GM19240 (cell line): ENCODE measurements around the gene DRD2.

ENCODE experiments used
- DNase-seq: peaks from one replicate; pipeline ENCODE4 v3.0.0; 2011; ENCODE audit warnings: low spot score; ENCODE audit not compliant: insufficient read length

The DRD2 gene

GRCh38 chr11:113400631-113401230, 74.5 kb downstream of the DRD2 start:
- no peak for DNase-seq

GRCh38 chr11:113398669-113399430, 76.3 kb downstream of the DRD2 start:
- no peak for DNase-seq

GRCh38 chr11:113397821-113398220, 77.4 kb downstream of the DRD2 start:
- DNase-seq: no peak

GRCh38 chr11:113397212-113397611, 78.0 kb downstream of the DRD2 start:
- no peak for DNase-seq

GRCh38 chr11:113396690-113397089, 78.5 kb downstream of the DRD2 start:
- DNase-seq: no peak

- DNase-seq: no peak
Measured at GRCh38 chr11:113395782-113396336, 79.3 kb downstream of the DRD2 start.

- DNase-seq: no peak
Measured at GRCh38 chr11:113394919-113395318, 80.3 kb downstream of the DRD2 start.

- DNase-seq: no peak
Measured at GRCh38 chr11:113393501-113393985, 81.7 kb downstream of the DRD2 start.

GRCh38 chr11:113392236-113392921, 82.8 kb downstream of the DRD2 start:
- DNase-seq: no peak

- no peak for DNase-seq
Measured at GRCh38 chr11:113389272-113389671, 85.9 kb downstream of the DRD2 start.

- no peak for DNase-seq
Measured at GRCh38 chr11:113387605-113388211, 87.5 kb downstream of the DRD2 start, which contains the start of gene ANKK1. Gene ANKK1 (plus strand): TSS chr11:113387779. CDS start chr11:113387885, 106 bp downstream.

GRCh38 chr11:113386866-113387265, 88.3 kb downstream of the DRD2 start:
- no peak for DNase-seq

- no peak for DNase-seq
Measured at GRCh38 chr11:113385749-113386148, 89.4 kb downstream of the DRD2 start.

- DNase-seq: no peak
Measured at GRCh38 chr11:113384551-113384950, 90.6 kb downstream of the DRD2 start.

GRCh38 chr11:113382121-113382520, 93.1 kb downstream of the DRD2 start:
- DNase-seq: no peak

- no peak for DNase-seq
Measured at GRCh38 chr11:113378692-113379091, 96.5 kb downstream of the DRD2 start.

GRCh38 chr11:113377681-113378412, 97.4 kb downstream of the DRD2 start:
- no peak for DNase-seq

- peak; percentile 20 for DNase-seq
Measured at GRCh38 chr11:113376156-113376555, 99.0 kb downstream of the DRD2 start.

- DNase-seq: no peak
Measured at GRCh38 chr11:113375402-113375801, 99.8 kb downstream of the DRD2 start.

- no peak for DNase-seq
Measured at GRCh38 chr11:113373981-113374560, 101.1 kb downstream of the DRD2 start.
